NCI-H187 (cell line): ENCODE data around the gene SPSB1.

Source experiments
- DNase-seq, 2 experiments: peaks; one replicate each; lab custom pipeline; 2025; lab: John Stamatoyannopoulos, UW

The SPSB1 gene

DNA sequence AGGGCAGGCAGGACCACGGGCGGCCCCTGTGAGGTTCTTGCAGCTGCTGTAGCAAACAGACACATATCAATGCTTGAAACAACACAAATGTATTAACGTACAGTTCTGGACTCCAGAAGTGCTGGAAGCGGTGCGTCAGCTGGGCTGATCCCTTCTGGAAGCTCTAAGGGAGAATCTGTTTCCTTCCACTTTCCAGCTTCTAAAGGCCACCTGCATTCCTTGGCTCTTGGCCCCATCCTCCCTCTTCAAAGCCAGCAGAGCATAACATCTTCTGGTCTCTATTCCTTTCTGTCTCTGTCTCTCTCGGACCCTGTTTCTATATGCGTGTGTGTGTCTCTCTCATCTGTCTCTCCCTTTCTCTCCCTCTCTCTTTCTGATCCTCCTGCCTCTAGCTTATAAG lies 102.3 kb downstream of the SPSB1 start:
- DNase-seq, result no peak

DNA sequence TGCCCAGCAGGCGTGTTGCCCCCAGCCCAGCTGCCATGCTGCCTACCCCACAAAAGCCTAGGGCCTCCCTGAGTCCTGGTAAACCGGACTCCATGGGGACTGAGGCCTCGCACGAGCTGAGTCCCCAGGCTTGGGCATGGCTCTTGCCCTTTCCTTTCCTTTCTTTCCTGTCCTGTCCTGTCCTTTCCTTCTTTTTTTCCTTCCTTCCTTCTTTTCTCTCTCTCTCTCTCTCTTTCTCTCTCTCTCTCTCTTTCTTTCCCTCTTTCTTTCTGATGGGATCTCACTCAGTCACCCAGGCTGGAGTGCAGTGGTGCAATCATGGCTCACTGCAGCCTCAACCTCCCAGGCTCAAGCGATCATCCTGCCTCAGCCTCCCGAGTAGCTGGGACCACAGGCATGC lies 104.4 kb downstream of the SPSB1 start:
- DNase-seq, result no peak

DNA sequence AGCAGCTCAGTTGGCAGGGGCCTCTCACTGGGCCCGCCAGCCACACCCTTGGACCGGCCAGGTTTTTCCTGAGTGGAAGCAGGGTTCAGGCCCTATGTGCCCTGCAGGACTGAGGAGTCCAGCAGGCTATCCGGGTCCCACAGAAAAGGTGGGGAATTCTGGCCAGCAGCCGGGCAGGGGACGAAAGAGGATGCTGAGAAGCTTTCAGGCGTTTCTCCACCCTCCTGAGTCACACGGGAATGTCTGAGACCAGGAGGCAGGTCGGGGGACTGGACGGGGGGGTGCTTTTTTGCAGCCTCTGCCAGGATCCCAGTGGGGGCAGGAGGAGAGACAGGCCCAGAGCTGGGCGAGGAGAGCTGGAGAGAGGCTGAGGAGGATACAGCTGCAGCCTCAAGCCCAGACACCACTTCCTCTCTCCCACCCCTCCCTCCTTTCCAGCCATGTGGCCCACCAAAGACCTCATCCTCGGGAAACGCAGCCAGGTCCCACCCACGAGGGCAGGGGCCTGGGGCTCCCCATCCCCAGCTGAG lies 105.4 kb downstream of the SPSB1 start:
- DNase-seq, result no peak

DNA sequence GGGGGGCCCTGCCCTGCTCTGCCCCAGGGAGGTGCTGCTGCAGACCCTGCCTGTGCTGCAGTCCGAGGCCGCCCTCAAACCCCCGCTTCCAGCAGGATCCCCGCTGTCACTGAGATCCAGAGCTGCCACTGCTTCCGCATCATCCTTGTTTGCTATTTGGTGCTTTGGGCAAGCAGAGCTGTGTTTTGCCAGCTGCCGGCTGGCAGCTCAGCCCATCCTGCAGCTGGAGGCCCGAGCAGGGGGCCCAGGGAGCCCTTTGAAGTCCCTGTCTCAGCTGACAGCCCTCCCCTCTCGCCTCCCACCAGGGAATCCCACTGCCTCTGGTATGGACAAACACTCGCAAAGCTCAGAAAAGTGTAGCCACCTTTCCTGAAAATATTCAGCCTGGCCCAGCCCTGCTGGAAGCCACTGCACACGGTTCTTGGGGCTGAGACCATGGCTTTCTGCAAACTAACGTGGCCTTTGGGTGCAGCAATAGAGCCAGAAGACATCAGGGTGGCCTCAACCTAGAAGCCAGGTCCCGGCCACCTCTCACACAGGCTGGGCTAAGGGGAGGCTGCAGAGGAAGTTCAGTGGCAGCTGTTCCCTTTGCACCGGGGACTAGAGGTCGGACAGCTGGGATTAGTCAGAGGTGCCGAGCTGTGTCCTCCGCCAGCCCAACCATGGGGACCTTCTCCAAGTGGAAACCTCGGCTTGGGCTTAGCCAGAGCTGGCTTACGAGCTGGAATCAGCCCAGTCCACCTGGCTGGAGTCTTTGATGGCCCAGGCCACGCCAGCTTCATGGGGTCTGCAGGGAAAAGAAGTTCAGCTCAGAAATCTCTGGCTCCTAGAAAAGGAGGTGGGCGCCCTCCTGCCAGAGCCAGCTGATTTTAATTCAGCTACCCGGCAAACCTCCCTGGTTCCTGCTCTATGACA lies 107.1 kb downstream of the SPSB1 start:
- DNase-seq, result no peak

DNA sequence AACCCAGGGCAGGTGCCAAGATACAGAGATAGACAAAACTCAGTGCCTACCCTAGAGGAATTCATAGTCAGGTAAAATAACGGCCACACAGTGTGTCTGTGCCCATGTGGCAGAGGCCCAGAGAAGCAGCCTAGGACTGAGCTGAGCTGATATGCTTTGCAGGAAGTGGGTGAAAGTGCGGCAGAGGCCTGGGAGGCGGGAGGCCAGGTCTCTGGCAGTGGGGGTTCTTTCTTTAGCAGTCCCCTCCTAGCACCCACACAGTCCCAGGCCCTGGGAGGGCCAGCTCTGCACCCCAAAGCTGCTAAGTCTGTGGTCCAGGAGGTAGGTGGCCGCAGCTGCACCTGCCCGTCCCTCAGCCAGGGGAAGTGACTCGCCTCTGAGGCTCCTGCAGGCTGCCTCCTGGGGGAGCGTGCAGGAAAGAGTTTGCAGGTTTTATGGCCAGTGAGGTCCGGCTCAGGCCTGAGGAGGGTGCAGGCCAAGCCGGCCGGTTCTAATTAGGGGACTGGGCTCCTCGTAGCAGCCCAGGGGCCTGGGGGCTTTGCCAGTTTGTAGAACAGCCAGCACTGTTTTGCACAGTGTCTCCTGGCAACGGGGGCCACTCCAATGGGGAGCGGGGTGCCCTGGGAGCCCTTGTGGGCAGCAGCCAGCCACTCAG lies 107.9 kb downstream of the SPSB1 start:
- DNase-seq, result no peak

DNA sequence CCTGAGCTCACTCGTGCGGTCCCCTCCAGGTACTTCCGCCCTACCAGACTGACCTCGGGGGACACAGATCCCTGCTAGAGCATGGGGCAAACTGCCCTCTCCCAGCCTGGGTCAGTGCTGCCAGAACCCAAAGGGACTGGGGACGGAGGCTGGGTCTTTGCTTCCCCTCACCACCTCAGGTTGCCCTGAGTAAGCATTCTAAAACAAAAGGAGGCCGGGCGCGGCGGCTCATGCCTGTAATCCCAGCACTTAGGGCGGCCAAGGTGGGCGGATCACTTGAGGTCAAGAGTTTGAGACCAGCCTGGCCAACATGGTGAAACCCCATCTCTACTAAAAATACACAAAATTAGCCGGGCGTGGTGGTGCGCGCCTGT lies 108.4 kb downstream of the SPSB1 start:
- no peak for DNase-seq

DNA sequence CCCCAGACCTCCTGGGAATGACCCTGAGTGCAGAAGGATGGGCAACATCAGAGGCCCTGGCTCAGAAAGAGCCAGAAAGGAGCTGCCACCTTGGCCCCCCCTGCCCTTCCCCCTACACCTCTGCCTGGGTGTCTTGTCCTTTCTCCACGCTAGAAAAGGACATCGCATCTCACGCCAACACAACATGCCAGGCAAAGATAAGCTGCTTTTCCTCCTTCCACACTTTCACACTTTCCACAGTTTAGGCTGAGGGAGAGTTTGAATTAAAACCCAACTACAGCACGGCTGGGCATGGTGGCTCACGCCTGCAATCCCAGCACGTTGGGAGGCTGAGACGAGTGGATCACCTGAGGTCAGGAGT lies 109.5 kb downstream of the SPSB1 start:
- no peak for DNase-seq

DNA sequence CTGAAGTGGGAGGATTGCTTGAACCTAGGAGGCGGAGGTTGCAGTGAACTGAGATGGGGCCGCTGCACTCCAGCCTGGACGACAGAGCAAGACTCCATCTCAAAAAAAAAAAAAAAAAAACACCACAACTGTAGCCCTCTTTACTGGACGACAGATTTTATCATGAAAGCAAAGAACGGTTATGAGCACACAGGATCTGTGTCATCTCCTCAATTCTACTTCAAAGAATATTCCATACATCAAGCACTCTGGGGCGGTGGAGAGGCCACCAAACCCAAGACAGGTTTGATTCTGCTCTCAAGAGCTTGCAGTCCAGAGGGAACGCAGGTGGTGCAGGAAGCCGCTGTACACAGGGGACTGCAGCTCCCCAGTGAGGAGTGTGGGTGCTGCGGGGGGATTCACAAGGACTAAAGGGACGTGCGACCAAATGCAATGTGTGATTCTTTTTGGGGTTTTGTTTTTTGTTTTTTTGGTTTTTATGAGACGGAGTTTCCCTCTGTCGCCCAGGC lies 110.1 kb downstream of the SPSB1 start:
- DNase-seq, result no peak

DNA sequence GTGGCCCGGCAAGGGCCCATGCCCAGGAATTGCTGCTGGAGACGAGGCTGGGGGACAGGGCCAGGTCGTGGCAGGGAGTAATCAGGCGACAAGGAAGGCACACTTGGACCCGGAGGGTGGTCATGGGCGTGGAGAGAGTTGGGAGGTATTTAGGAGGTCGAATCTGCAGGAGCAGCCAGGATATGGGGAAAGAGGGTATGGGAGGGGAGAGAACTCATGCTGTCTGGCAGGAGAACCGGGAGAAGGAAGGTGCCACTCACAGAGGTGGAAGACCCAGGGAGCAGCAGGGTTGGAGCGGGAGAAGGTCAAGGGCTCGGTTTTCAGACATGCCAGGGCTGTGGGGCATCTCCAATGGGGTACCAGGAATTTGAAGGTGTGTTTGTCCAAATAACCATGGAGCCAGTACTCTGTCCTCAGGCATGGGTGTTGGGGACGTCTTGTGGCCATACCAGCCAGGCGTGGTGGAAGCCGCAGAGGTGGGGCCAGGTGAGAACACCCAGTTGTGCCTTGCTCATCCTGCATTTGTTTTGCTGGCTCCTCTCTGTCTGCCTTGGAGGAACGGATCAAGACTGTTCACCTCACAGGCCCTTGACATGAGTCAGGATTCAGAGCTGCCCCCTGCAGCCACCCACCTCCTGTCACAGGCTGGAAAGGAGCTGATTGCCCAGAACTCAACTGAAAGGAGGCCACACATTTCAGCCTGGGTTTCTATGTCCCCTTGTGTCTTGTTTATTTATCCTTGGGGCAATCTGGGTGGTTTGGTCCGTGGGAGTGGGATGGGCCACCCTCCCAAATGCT lies 111.6 kb downstream of the SPSB1 start:
- DNase-seq, result no peak

DNA sequence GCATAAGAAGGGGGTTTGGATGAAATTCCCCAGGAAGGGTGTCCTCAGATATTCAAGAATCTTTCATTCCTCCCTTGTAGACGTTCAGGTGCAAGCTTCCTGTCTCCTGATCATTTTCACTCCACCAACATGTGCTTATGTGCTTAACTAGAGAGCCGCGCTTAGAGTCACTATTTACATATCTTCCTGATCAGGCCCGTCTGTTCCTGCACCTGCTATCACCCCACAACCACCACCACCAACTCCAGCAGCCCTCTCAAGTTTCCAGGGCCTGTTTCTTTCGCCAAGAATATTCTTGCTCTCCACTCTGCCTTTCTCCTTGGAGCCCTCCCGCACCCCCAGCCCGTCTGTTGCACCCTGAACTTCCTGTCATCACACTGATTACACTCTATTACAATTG lies 113.4 kb downstream of the SPSB1 start:
- DNase-seq, result no peak

DNA sequence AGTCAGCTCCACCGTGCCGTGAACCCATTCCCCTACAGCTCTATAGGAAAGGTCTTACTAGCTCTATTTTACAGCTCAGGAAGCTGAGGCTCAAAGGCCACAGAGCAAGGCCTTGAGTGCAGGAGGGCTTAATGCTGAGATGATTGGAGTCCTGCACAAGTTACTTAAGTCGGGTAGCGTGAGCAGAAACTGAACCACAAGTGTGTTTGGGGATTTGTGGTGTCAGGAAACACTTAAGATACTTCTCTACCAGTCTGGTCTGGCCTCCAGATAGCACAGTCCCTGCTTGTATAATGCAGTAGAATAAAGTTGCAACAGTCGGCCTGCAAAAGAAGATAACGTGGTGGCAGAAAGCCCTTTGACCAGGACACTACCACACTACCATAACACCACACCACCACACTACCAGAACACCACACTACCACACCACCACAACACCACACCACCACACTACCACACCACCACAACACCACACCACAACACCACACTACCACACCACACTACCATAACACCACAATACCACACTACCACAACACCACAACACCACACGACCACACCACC lies 118.1 kb downstream of the SPSB1 start:
- DNase-seq, result no peak

DNA sequence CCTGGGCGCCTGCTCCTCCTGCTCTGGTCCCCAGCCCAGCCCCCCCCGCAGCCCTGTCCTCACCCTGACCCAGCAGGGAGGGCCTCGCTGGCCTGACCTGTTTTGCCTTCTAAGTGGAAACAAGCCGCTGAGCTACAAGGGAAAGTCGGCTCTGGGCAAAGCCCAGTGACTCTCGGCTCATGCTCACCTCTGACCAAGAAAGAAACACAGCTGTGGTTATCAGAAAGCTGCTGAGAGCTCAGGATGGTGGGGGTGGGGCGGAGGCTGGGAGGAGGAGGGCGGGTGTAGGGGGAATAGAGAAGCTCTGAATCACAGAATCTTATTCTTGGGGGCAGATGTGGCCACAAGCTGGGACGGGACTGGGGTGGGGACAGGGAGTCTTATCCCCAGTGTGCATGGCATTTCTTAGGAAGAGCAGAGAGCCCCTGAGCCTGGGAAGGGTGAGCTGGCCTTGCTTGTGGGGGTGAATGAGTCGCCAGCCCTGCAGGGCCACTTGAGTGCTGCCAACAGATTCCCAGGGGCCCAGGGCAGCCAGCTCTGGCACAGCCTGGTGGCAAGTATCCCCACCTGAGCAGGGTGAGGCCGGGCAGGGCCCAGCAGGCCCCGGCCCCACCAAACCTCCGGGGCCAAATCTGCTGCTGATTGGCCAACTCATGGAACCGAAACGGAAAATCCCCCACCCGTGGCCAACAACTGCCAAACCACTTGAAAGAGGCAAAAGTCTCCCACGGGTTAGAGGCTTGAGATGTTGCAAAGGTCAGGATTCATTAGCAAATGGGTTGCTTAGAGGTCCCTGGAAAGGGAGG lies 120.6 kb downstream of the SPSB1 start:
- no peak for DNase-seq

DNA sequence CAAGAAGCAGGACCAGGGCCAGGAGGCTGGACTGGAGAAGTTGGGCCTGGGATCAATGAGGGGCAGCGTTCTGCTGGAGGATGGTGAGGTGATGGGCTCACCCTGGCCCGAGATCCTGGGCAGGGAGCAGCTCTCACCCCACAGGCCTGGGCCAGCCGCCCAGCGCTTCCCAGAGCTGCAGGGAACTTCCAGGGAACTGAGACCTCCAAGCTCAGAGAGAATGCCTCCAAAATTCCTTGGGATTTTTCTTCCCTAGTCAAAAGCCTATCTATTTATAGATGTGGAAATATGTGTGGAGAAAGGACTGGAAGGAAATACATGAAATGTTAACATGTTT lies 121.2 kb downstream of the SPSB1 start:
- DNase-seq, result no peak

DNA sequence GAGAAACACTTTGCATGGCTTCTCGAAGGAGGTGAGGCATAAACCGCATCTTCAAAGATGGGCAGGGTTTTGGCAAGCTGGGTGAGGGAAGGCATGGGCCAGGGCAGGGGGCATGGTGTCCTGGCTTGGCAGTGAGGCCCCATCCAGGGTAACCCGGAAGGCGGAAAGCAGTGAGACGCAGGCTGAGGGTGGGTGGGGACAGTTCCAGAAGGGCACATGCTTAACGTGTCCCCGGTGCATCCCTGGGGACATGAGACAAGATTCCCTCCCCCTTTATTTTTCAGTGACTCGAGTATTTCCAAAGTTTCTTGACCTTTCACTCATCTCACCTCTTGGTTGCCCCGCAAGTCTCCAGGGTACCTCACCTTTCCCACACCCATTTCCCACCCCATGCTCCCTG lies 123.8 kb downstream of the SPSB1 start:
- no peak for DNase-seq

DNA sequence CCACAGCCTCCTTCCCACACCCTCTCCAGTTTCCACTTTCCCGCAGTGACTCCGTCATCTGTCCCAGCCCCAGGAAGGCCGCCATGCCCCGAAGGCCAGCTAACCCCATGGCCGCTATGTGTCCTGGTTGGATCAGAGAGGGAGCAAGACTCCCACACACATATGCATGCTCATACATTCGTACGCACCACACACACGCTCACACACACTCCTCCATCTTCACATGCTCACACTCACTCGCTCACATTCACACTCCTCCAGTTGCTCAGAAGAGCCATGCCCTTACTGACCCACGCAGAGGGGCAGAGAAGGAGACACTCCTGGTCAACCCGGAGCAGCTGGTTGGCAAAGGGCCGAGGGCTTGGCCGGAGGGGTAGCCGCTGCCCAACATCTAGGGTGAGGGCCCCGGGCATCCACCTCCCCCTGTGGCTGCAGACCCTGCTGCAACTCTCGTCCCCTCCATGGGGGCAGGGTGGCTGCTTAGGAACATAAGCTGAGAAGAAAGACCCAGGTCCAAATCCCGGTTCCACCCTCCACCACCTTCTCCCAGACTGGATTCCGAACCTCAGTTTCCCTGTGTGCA lies 124.3 kb downstream of the SPSB1 start:
- DNase-seq, result no peak

DNA sequence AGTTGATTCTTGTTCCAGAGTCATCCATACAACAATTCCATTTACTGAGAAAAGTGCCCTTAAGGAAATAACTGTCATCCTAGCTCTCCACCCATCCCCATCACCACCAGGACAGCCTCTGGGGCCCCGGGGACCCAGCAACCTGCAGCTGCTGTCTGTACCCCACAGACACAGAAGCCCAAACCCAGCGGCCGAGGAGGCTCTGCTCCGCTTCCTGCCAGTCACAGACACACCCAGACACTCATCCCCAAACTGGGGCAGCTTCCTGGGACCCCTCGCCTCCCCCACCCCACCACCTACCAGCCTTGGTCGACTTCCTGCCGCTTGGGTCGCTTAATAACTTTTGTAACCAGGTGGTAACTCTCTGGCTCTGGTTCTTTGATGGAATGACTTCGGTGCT lies 125.0 kb downstream of the SPSB1 start:
- no peak for DNase-seq

DNA sequence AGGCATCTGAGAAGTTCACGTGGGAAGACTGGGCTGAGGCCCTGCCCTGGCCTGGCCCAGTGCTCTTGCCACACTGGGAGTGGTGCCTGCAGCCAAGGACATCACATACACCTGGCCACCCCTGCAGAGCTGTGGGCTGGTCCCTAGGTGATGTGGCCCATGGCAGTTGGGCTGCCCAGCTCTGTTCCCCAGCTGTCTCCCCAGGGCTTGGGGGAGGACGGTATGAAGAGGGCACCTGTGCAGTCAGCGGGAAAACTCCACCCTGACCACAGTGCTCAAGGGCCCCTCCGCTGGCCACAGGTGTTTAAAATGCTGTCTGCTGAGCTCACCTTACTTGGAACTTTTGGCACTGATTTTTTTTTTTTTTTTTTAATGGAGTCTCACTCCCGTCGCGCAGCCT lies 126.2 kb downstream of the SPSB1 start:
- peak in 1 of 2 experiments; percentile 17 for DNase-seq
